Muscle layer of colon (tissue), 2 donors: ENCODE measurements around the gene PRKX.

Experiments used
- H3K27ac ChIP-seq: one replicate; pipeline ENCODE4 v1.7.0; 2013; ENCODE audit warnings: low read depth, mild to moderate bottlenecking, low read length, moderate library complexity
- H3K27me3 ChIP-seq, 2 donors: one replicate each; pipeline ENCODE4 v1.7.0; 2013; ENCODE audit warnings: low read length in 2 of 2, mild to moderate bottlenecking in 2 of 2; ENCODE audit not compliant: insufficient read depth in 2 of 2, control insufficient read depth in 1 of 2
- H3K36me3 ChIP-seq: one replicate; pipeline ENCODE4 v1.7.0; 2013; ENCODE audit warnings: mild to moderate bottlenecking, low read length; ENCODE audit not compliant: insufficient read depth
- H3K4me1 ChIP-seq: one replicate; pipeline ENCODE4 v1.7.0; 2013; ENCODE audit warnings: mild to moderate bottlenecking, low read length; ENCODE audit not compliant: insufficient read depth
- H3K4me3 ChIP-seq, 2 donors: one replicate each; pipeline ENCODE4 v1.7.0; 2013; ENCODE audit warnings: low read length in 2 of 2, low read depth in 1 of 2, mild to moderate bottlenecking in 1 of 2, moderate library complexity in 1 of 2
- H3K9ac ChIP-seq: one replicate; pipeline ENCODE4 v1.7.0; 2013; ENCODE audit warnings: low read length
- H3K9me3 ChIP-seq: one replicate; pipeline ENCODE4 v1.7.0; 2013; ENCODE audit warnings: mild to moderate bottlenecking, low read length
- donor health status: abdominal sarcoma.
- donor health status: Adenocarcinoma of cecum.

The PRKX gene

DNA sequence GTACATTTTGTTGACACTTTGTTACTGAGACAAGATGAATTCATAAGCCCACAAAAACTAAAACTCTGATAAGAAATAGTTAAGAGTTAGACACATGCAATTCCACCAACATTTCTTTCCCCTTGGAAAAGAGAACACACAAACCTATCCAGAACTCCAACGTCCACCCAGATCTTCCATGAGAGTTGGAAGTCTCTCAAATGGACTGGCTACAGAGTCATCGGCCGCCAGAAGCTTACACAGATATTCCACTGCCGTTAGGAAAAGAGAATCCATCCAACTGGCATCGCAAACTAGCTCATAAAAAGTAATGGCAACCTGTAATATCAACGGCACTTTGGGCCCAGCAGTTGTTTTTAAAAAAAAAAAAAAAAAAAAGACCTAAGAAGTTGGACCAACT lies 114.7 kb downstream of the PRKX start:
- Histone ChIP-seq H3K27ac (no peak overlapping the region), H3K9ac (no peak overlapping the region), H3K36me3 (no peaks in the 10 kb centered on the region), H3K9me3 (no peaks in the 10 kb centered on the region), H3K27me3 (no peaks in the 10 kb centered on the region), H3K4me3 (no peak overlapping the region), H3K4me1 (no peaks in the 10 kb centered on the region)

DNA sequence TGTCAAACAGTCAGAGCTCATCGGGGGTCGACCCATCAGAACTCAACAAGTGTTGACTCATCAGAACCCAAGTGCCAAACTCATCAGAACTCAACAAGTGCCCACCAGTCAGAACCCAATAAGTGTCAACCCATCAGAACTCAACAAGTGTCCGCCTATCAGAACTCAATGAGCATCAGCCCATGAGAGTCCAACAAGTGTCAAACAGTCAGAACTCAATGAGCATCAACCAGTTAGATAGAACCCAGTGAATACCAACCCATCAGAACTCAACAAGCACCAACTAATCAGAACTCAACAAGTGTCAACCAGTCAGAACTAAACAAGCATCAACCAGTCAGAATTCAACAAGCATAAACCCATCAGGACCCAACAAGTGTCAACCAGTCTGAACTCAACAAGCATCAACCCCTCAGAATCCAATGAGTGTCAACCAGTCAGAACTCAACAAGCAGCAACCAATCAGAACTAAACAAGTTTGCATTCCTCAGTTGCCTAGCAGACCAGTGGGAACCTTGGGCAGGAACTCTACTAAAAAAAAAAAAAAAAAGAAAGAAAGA lies 115.3 kb downstream of the PRKX start:
- Histone ChIP-seq H3K27ac (no peak overlapping the region), H3K4me3 (no peak overlapping the region), H3K4me1 (no peaks in the 10 kb centered on the region), H3K36me3 (no peaks in the 10 kb centered on the region), H3K27me3 (no peaks in the 10 kb centered on the region), H3K9me3 (no peaks in the 10 kb centered on the region), H3K9ac (no peak overlapping the region)

DNA sequence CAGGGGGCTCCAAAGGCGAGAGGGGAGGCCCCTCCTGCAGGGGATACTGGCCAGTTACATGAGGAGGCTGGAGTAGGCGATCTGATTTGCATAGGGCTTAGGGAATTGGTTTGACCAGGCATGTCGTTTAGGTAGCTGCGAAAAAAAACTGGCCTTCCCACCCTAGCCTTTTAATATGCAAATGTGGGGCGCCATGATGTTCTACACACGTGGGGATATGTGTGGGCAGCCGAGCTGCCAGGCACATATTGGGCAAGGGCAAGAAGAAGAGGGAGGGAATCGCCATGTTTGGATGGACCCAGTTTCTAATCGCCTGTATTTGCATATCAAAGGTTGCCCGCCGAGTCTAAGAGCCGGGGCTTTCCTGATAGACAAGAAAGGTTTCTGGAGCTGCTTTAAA lies 121.3 kb downstream of the PRKX start:
- H3K9ac ChIP-seq: no peak overlapping the region
- no peaks in the 10 kb centered on the region for H3K4me1 ChIP-seq
- no peaks in the 10 kb centered on the region for H3K27me3 ChIP-seq
- H3K27ac ChIP-seq: no peak overlapping the region
- H3K4me3 ChIP-seq: no peak overlapping the region
- no peaks in the 10 kb centered on the region for H3K36me3 ChIP-seq
- no peaks in the 10 kb centered on the region for H3K9me3 ChIP-seq

DNA sequence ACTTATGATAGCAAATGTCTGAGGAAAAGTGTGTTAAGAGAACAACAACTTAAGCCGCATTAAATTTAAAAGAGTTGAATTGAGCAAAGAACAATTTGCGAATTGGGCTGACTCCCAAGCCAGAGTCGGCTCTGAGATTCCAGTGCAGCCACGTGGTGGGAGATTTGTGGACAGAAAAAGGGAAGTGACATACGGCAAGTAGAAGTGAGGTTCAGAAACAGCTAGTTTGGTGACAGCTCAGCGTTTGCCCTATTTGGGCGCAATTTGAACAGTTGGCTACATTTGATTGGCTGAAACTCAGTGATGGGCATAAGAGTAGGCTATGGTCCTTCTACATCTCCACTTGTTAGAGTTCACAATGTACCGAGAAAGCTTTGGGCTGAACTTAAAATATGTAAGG lies 124.0 kb downstream of the PRKX start:
- no peaks in the 10 kb centered on the region for H3K4me1 ChIP-seq
- no peaks in the 10 kb centered on the region for H3K9me3 ChIP-seq

DNA sequence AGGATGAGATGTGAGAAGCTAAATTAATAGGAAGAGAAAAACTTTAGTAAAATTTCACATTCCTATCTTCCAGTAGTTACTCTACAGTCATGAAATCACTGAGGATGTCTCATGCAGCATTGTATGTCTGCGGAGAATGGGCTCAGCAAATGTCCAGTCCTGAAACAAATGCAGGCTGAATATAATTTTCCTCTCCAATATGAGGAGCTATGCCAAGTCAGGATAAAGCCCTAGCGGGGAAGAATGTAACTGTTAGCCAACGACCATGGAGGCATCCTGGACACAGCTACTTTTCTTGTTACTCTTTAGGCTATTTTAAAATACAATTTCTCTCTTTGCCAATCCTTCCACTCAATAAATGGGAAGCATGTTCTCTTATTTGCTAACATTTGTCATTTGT lies 127.7 kb downstream of the PRKX start:
- H3K27ac ChIP-seq: no peak overlapping the region

More for the DNA sequence above, 124.0 kb downstream of the PRKX start:
- Histone ChIP-seq H3K27me3 (no peaks in the 10 kb centered on the region), H3K27ac (no peak overlapping the region), H3K4me3 (no peak overlapping the region), H3K9ac (no peak overlapping the region), H3K36me3 (no peaks in the 10 kb centered on the region)

DNA sequence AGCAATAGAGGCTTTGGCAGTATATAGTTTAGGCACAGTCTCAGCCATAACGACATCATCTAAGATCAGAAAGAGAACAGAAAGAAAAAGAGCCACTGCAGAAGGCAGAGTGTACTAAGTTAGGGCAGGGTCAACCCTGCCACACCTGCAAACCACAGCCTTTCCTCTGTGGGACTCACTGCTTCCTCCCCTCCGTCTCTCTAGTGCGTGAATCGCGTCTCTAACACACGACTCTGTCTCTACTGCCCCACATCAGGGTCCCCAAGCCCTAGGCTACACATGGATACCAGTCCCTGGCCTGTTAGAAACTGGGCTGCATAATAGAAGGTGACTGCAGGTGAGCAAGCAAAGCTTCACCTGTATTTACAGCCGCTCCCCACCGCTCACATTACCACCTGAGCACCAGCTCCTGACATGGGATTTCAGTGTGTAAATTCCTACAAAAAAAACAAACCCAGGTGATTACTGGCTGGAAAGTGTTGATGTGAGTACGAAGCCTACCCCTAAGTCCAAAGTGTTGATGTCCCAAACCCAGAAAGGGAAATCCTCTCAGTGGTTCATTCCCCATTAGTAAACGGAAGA lies 128.9 kb downstream of the PRKX start:
- no peaks in the 10 kb centered on the region for H3K36me3 ChIP-seq
- H3K4me1 ChIP-seq: no peaks in the 10 kb centered on the region

More for the DNA sequence above, 127.7 kb downstream of the PRKX start:
- no peak overlapping the region for H3K9ac ChIP-seq
- no peaks in the 10 kb centered on the region for H3K4me1 ChIP-seq
- no peaks in the 10 kb centered on the region for H3K9me3 ChIP-seq
- no peaks in the 10 kb centered on the region for H3K36me3 ChIP-seq
- no peak overlapping the region for H3K4me3 ChIP-seq
- no peaks in the 10 kb centered on the region for H3K27me3 ChIP-seq

DNA sequence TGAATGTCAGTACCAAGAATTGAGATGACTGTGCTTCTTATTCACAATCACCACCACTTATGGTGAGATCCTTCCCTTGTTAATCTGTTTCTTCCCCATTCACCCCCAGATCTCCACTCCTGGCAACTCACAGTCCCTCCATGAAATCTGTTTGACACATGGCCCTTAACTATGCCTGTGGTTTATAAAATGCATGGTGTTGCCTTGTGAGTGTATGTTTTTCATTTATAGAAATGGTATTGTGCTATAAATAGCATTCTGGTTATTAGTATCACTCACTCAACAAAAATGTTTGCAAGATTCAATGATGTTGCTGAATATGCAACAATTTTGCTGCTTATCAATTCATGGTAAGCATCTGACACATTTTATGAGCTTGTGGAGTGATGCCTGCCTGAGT lies 131.0 kb downstream of the PRKX start:
- H3K4me3 ChIP-seq: no peak overlapping the region
- no peak overlapping the region for H3K27ac ChIP-seq
- no peaks in the 10 kb centered on the region for H3K27me3 ChIP-seq
- no peak overlapping the region for H3K9ac ChIP-seq
- no peaks in the 10 kb centered on the region for H3K4me1 ChIP-seq
- no peaks in the 10 kb centered on the region for H3K9me3 ChIP-seq
- no peaks in the 10 kb centered on the region for H3K36me3 ChIP-seq

More for the DNA sequence above, 128.9 kb downstream of the PRKX start:
- Histone ChIP-seq H3K9me3 (no peaks in the 10 kb centered on the region), H3K27me3 (no peaks in the 10 kb centered on the region), H3K9ac (no peak overlapping the region), H3K27ac (no peak overlapping the region), H3K4me3 (no peak overlapping the region)

DNA sequence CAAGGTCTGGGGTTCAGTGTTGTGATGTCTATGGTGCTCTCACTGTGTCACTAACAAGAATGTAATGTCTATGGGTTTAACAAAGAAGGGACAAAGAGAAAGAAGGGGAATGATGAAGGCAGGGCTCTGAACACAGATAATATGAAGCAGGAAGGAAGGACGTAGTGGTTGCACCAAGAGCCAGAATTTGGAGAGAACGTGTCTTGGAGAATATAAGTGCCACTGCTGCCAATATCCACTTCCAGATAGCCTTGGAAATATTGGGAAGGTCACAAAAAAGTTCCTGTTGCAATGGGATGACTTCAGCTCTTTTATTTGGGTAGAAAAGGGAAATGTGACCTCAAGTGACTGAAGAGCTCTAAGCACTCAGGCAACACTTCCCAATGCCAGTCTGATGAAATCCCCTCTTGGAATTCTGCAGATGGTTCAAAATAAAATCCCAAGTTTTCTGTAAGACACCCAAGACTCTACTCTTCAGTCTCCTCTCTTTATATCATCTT lies 131.8 kb downstream of the PRKX start:
- Histone ChIP-seq H3K27ac (no peak overlapping the region), H3K27me3 (no peaks in the 10 kb centered on the region), H3K9ac (no peak overlapping the region), H3K4me3 (no peak overlapping the region), H3K9me3 (no peaks in the 10 kb centered on the region), H3K36me3 (no peaks in the 10 kb centered on the region), H3K4me1 (no peaks in the 10 kb centered on the region)

DNA sequence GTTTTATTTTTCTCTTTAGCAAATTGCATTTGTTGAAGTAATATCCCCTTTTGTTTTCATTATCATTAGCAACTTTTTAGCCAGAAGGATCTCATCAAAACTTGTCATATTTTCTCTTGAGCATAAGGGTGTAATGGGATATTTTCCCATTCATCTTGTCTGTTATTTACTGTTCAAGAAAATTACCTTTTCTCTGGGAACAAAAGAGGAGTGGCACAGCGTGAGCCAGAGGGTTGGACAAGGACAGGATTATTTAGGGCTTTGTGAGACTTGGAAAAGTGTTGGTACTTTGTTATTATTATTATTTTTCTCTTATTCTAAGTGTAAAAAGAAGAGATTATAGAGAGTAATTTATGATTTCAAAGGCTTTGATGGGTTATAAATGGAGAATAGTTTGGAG lies 135.9 kb downstream of the PRKX start:
- Histone ChIP-seq H3K4me1 (no peaks in the 10 kb centered on the region), H3K9ac (no peak overlapping the region), H3K4me3 (no peak overlapping the region), H3K9me3 (no peaks in the 10 kb centered on the region), H3K27ac (no peak overlapping the region), H3K36me3 (no peaks in the 10 kb centered on the region), H3K27me3 (no peaks in the 10 kb centered on the region)

DNA sequence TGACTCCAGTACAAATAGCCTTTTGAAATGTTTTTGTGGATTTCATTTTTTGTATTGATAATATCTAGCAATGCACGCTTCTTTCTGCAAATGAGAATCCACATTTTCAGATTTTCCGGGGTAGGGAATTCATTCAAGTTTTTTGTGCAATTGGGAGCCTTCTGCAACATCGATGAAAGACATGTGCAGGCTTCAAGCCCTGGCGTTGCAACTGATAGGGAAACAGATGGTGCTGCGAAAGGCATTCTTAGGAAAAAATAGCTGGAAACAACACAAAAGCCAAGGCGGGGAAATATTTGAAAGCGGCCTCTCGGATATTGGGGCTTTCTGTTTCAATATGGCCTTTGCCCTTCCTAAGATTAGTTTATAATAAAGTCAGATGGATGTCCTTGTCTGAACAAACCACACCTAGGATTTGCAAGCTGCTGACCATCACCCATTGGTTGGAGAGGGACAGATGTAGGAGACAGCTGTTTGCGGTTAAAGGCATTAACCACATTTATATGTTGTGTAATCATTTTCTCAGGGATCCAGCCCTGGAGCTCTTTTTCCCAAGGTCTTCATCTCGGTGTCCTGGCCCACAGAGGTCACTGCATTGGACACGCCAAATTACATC lies 136.5 kb downstream of the PRKX start:
- H3K27ac ChIP-seq: no peak overlapping the region
- H3K36me3 ChIP-seq: no peaks in the 10 kb centered on the region
- H3K4me1 ChIP-seq: no peaks in the 10 kb centered on the region
- no peak overlapping the region for H3K4me3 ChIP-seq
- no peaks in the 10 kb centered on the region for H3K27me3 ChIP-seq
- no peak overlapping the region for H3K9ac ChIP-seq
- H3K9me3 ChIP-seq: no peaks in the 10 kb centered on the region

DNA sequence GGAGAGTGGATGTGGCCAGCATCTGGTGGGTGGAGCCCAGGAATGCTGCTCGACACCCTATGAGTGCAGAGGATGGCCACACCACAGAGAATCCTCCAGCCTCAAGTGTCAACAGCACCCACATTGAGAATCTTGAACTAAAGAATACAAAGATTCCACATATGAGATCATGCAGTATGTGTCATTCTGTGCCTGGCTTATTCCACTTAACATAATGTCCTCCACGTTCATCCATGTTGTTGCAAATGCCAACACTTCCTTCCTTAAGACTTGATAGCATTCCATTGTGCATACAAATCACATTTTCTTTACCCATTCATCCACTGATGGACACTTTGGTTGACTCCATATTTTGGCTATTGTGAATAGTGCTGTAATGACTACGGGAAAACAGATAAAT lies 145.8 kb downstream of the PRKX start:
- H3K27ac ChIP-seq: no peak overlapping the region
- H3K9ac ChIP-seq: no peak overlapping the region
- no peak overlapping the region for H3K4me3 ChIP-seq
- H3K4me1 ChIP-seq: no peaks in the 10 kb centered on the region
- no peaks in the 10 kb centered on the region for H3K27me3 ChIP-seq
- no peaks in the 10 kb centered on the region for H3K9me3 ChIP-seq
- H3K36me3 ChIP-seq: no peaks in the 10 kb centered on the region

DNA sequence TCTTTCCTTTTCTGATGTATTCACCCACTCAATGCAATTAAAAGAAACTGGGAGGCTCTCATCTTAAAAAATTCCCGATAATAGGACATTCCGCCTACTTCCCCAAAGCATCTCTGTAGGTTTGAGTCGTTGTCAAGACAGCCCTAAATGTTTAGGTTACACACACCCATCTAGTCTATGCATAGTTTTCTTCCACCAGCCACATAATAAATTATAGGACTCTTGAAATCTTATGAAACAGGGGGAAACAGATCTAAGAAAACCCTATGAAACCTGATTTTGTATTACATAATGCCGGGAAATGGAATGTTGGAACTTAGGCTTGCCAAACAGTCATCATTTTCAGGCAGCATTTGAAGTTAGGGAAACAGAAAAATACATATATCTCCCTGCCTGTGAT lies 150.0 kb downstream of the PRKX start:
- no peaks in the 10 kb centered on the region for H3K27me3 ChIP-seq
- no peaks in the 10 kb centered on the region for H3K36me3 ChIP-seq
- H3K27ac ChIP-seq: no peak overlapping the region
- no peak overlapping the region for H3K4me3 ChIP-seq
- no peaks in the 10 kb centered on the region for H3K4me1 ChIP-seq
- no peak overlapping the region for H3K9ac ChIP-seq
- no peaks in the 10 kb centered on the region for H3K9me3 ChIP-seq
